GM23338 (cell line): ENCODE measurements around the gene DRICH1. TPM values are rescaled to one million over a fixed set of nuclear protein-coding genes. Genes with fewer than 3 reads are reported as not detected.
"Not testable (repeated sequence)": the region's sequence is repeated elsewhere in the genome, so short reads cannot be mapped to it uniquely, and the experiment has no call there.

Source experiments
- ATAC-seq: fragments of 200-7000 bp; cut with Tn5 transposase; 3 replicates; pipeline ENCODE4 v1.9.1; 2020
- DNase-seq: peaks from one replicate; pipeline ENCODE4 v3.0.0-alpha.2; 2015; ENCODE audit warnings: low spot score
- H2AFZ ChIP-seq: fragments of 200-600 bp; sonication (generic); 2 replicates; pipeline ENCODE4 v1.8.0; 2016; ENCODE audit warnings: antibody characterized with exemption, mild to moderate bottlenecking, moderate library complexity
- H3F3A ChIP-seq: fragments of 200-600 bp; sonication (generic); replicated peaks from 2 replicates; pipeline ENCODE4 v1.8.0; 2017; ENCODE audit warnings: antibody characterized with exemption, mixed run types, low read depth
- H3K27ac ChIP-seq: fragments of 200-600 bp; sonication (generic); 2 replicates; pipeline ENCODE4 v1.6.1; 2016; ENCODE audit warnings: low read depth
- H3K27me3 ChIP-seq: fragments of 200-600 bp; sonication (generic); 2 replicates; pipeline ENCODE4 v1.8.0; 2016; ENCODE audit warnings: mild to moderate bottlenecking, mixed run types, moderate library complexity; ENCODE audit not compliant: insufficient read depth
- H3K36me3 ChIP-seq: fragments of 200-600 bp; sonication (generic); 2 replicates; pipeline ENCODE4 v1.8.0; 2016; ENCODE audit warnings: mild to moderate bottlenecking; ENCODE audit not compliant: insufficient read depth
- H3K4me1 ChIP-seq: fragments of 200-600 bp; sonication (generic); 2 replicates; pipeline ENCODE4 v1.8.0; 2016; ENCODE audit warnings: mild to moderate bottlenecking, moderate library complexity; ENCODE audit not compliant: insufficient read depth
- H3K4me2 ChIP-seq: fragments of 200-600 bp; sonication (generic); 2 replicates; pipeline ENCODE4 v1.7.1; 2017; ENCODE audit warnings: mixed run types
- H3K4me3 ChIP-seq: fragments of 200-600 bp; sonication (generic); 2 replicates; pipeline ENCODE4 v1.6.1; 2016; ENCODE audit warnings: mixed run types
- H3K79me2 ChIP-seq: fragments of 200-600 bp; sonication (generic); replicated peaks from 2 replicates; pipeline ENCODE4 v1.8.0; 2017; ENCODE audit warnings: mild to moderate bottlenecking; ENCODE audit not compliant: insufficient read depth
- H3K9me2 ChIP-seq: fragments of 200-600 bp; sonication (generic); 2 replicates; pipeline ENCODE4 v1.8.0; 2017; ENCODE audit not compliant: insufficient read depth
- H4K20me1 ChIP-seq: fragments of 200-600 bp; sonication (generic); replicated peaks from 2 replicates; pipeline ENCODE4 v1.8.0; 2017; ENCODE audit warnings: mild to moderate bottlenecking; ENCODE audit not compliant: insufficient read depth
- H3K27ac Mint-ChIP-seq: 2 replicates; pipeline ENCODE4 v1.8.0; 2020; ENCODE audit warnings: inconsistent platforms, mild to moderate bottlenecking, moderate library complexity, mixed read lengths
- H3K27me3 Mint-ChIP-seq: 3 replicates; pipeline ENCODE4 v1.8.0; 2022; ENCODE audit warnings: low read depth, mild to moderate bottlenecking, moderate library complexity, mixed read lengths, inconsistent platforms; ENCODE audit not compliant: insufficient read depth, poor library complexity
- H3K36me3 Mint-ChIP-seq: 3 replicates; pipeline ENCODE4 v1.8.0; 2021; ENCODE audit warnings: low read depth, mild to moderate bottlenecking, inconsistent platforms, moderate library complexity, mixed read lengths
- H3K4me1 Mint-ChIP-seq: 3 replicates; pipeline ENCODE4 v1.8.0; 2020; ENCODE audit warnings: mild to moderate bottlenecking, inconsistent platforms, mixed read lengths
- H3K4me3 Mint-ChIP-seq: 3 replicates; pipeline ENCODE4 v1.8.0; 2021; ENCODE audit warnings: moderate library complexity, mild to moderate bottlenecking, inconsistent platforms, mixed read lengths
- H3K9me3 Mint-ChIP-seq: 3 replicates; pipeline ENCODE4 v1.8.0; 2020; ENCODE audit warnings: moderate library complexity, mild to moderate bottlenecking, inconsistent platforms, mixed read lengths
- EZH2 ChIP-seq: fragments of 200-600 bp; sonication (generic); IDR thresholded peaks from one replicate; pipeline ENCODE4 v1.8.0; 2017; ENCODE audit warnings: antibody characterized with exemption, mild to moderate bottlenecking, low read depth; ENCODE audit not compliant: unreplicated experiment
- EZH2phosphoT487 ChIP-seq: fragments of 200-600 bp; sonication (generic); IDR thresholded peaks from one replicate; pipeline ENCODE4 v1.8.1; 2018; ENCODE audit warnings: antibody characterized with exemption; ENCODE audit not compliant: unreplicated experiment
- POLR2AphosphoS5 ChIP-seq: IDR thresholded peaks from 2 replicates; pipeline ENCODE4 v1.6.1; 2016; ENCODE audit warnings: antibody characterized with exemption, low read depth
- REST ChIP-seq: IDR thresholded peaks from one replicate; pipeline ENCODE4 v1.6.1; 2018; ENCODE audit warnings: antibody characterized with exemption; ENCODE audit not compliant: unreplicated experiment
- ZNF331 ChIP-seq: fragments of 250-450 bp; sonication (Bioruptor Pico); IDR thresholded peaks from 2 replicates; pipeline ENCODE4 v1.5.0; 2020; ENCODE audit warnings: low read depth, mild to moderate bottlenecking, moderate library complexity
- ZNF462 ChIP-seq: fragments of 250-450 bp; sonication (Bioruptor Pico); IDR thresholded peaks from 2 replicates; pipeline ENCODE4 v1.5.0; 2020; ENCODE audit warnings: mild to moderate bottlenecking, moderate library complexity
- polyA plus RNA-seq: library from polyadenylated mRNA; unstranded; fragments of >200 nt; fragmentation: Nextera tagmentation; extraction: Ambion mirVana; gene quantifications from 2 replicates; pipeline ENCODE4 v1.2.1, GENCODE V29; 2016
- total RNA-seq: library from RNA; depleted of rRNA; stranded (reverse); fragments of >200 nt; shearing (Covaris generic); gene quantifications from 2 replicates; pipeline ENCODE4 v1.2.3, GENCODE V29; 2014

Gene DRICH1
- total and polyA plus RNA-seq, 2 experiments from 2014 or later, result not detected

GRCh38 chr22:23573701-23574235, 58.4 kb downstream of the DRICH1 start:
- H3K4me1 ChIP-seq, H3K4me3 Mint-ChIP-seq, H3K4me2 ChIP-seq, ATAC-seq, H3K36me3 ChIP-seq, H3K9me2 ChIP-seq, H3K79me2 ChIP-seq, H3K9me3 Mint-ChIP-seq, H3K4me1 Mint-ChIP-seq, H2AFZ ChIP-seq, H3K36me3 Mint-ChIP-seq, H3K27ac Mint-ChIP-seq, H4K20me1 ChIP-seq, H3K4me3 ChIP-seq, H3K27ac ChIP-seq, DNase-seq, H3F3A ChIP-seq, H3K27me3 ChIP-seq: not testable (repeated sequence)
- H3K27me3 Mint-ChIP-seq, result peaks cover 27% of the 10 kb centered on the region

- H3K4me1 ChIP-seq, H3K79me2 ChIP-seq, H3K9me2 ChIP-seq, H3K4me1 Mint-ChIP-seq, H3K4me3 ChIP-seq, H3K27me3 ChIP-seq, H3K36me3 Mint-ChIP-seq, H3K27ac Mint-ChIP-seq, ATAC-seq, H3K4me3 Mint-ChIP-seq, H2AFZ ChIP-seq, DNase-seq, H3K9me3 Mint-ChIP-seq, H3K27ac ChIP-seq, H4K20me1 ChIP-seq, H3K4me2 ChIP-seq, H3F3A ChIP-seq, H3K36me3 ChIP-seq: not testable (repeated sequence)
- H3K27me3 Mint-ChIP-seq, result peaks cover 28% of the 10 kb centered on the region
Measured at GRCh38 chr22:23573106-23573505, 59.0 kb downstream of the DRICH1 start.

GRCh38 chr22:23571486-23571885, 60.6 kb downstream of the DRICH1 start:
- Histone ChIP-seq H3K4me3 (no peak overlapping the region), H3F3A (0 out of 2 replicates have a peak, but pooled peaks cover 4% of the 10 kb centered on the region), H3K79me2 (no peaks in the 10 kb centered on the region), H3K27me3 (peaks cover 26% of the 10 kb centered on the region), H3K36me3 (no peaks in the 10 kb centered on the region), H4K20me1 (no peaks in the 10 kb centered on the region), H3K9me2 (no peaks in the 10 kb centered on the region), H3K27ac (no peak overlapping the region), H3K4me2 (no peak overlapping the region), H2AFZ (no peak overlapping the region), H3K4me1 (no peaks in the 10 kb centered on the region)
- ATAC-seq (no peak), DNase-seq (no peak)
- H3K27ac Mint-ChIP-seq, result no peak overlapping the region
- H3K4me3 Mint-ChIP-seq, result no peak overlapping the region
- no peaks in the 10 kb centered on the region; the same call in 2 of the 3 replicates for H3K9me3 Mint-ChIP-seq
- peaks cover 40% of the 10 kb centered on the region for H3K27me3 Mint-ChIP-seq
- H3K36me3 Mint-ChIP-seq, result no peaks in the 10 kb centered on the region; the same call in 2 of the 3 replicates
- H3K4me1 Mint-ChIP-seq, result peaks cover 7% of the 10 kb centered on the region
- TF ChIP-seq EZH2phosphoT487 (no peak), EZH2 (no peak), REST (no peak), ZNF462 (no peak), POLR2AphosphoS5 (no peak), ZNF331 (no peak)
